Measurements from ENCODE around the gene CYP27B1.

DNA sequence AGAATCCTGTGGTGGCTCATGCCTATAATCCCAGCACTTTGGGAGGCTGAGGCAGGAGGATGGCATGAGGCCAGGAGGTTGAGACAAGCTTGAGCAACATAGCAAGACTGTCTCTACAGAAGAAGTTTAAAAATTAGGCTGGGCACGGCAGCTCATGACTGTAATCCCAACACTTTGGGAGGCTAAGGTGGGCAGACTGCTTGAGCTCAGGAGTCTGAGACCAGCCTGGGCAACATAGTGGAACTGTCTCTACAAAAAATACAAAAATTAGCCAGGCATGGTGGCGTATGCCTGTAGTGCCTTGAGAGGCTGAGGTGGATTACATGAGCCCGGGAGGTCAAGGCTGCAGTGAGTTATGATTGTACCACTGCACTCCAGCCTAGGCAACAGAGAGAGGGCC lies 998 bp upstream of the CYP27B1 start:
- TF ChIP-seq, protein P1, sequence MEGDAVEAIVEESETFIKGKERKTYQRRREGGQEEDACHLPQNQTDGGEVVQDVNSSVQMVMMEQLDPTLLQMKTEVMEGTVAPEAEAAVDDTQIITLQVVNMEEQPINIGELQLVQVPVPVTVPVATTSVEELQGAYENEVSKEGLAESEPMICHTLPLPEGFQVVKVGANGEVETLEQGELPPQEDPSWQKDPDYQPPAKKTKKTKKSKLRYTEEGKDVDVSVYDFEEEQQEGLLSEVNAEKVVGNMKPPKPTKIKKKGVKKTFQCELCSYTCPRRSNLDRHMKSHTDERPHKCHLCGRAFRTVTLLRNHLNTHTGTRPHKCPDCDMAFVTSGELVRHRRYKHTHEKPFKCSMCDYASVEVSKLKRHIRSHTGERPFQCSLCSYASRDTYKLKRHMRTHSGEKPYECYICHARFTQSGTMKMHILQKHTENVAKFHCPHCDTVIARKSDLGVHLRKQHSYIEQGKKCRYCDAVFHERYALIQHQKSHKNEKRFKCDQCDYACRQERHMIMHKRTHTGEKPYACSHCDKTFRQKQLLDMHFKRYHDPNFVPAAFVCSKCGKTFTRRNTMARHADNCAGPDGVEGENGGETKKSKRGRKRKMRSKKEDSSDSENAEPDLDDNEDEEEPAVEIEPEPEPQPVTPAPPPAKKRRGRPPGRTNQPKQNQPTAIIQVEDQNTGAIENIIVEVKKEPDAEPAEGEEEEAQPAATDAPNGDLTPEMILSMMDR (conservative IDR thresholded peaks at IDR 0.05; ENCODE audit: low read depth, low read length): no peak
- TF ChIP-seq EZH2 (IDR thresholded peaks at IDR 0.05; ENCODE audit: borderline replicate concordance, low read depth, low read length, poor library complexity, severe bottlenecking): no peak
